ENCODE results near the gene DNAH10. TPM values are rescaled to one million over a fixed set of nuclear protein-coding genes. Genes with fewer than 3 reads are reported as not detected.
A peak's percentile ranks its signal among the peaks of the same experiment; 100 is the strongest.

Gene DNAH10
- total RNA-seq, 1 donor: 0.21 TPM

- H3K27me3 ChIP-seq (ENCODE audit: insufficient read depth, low read length): no peaks in the 10 kb centered on the region
- no peak overlapping the region for H3K4me3 ChIP-seq (ENCODE audit: low read length)
- H3K4me1 ChIP-seq (ENCODE audit: insufficient read depth, low read length): no peaks in the 10 kb centered on the region
- H3K9me3 ChIP-seq (ENCODE audit: low read depth, low read length): no peaks in the 10 kb centered on the region
Measured at GRCh38 chr12:123963821-123964220, 201.7 kb downstream of the DNAH10 start.

- no peaks in the 10 kb centered on the region for H3K4me1 ChIP-seq (ENCODE audit: insufficient read depth, low read length)
- H3K9me3 ChIP-seq (ENCODE audit: low read depth, low read length): no peaks in the 10 kb centered on the region
- H3K27me3 ChIP-seq (ENCODE audit: insufficient read depth, low read length): no peaks in the 10 kb centered on the region
- no peak overlapping the region for H3K4me3 ChIP-seq (ENCODE audit: low read length)
Measured at GRCh38 chr12:123965382-123965781, 203.3 kb downstream of the DNAH10 start.

GRCh38 chr12:123966596-123966995 lies 204.5 kb downstream of the DNAH10 start:
- H3K27me3 ChIP-seq (ENCODE audit: insufficient read depth, low read length): peaks cover 3% of the 10 kb centered on the region
- no peaks in the 10 kb centered on the region for H3K9me3 ChIP-seq (ENCODE audit: low read depth, low read length)
- peaks cover 3% of the 10 kb centered on the region for H3K4me1 ChIP-seq (ENCODE audit: insufficient read depth, low read length)
- no peak overlapping the region for H3K4me3 ChIP-seq (ENCODE audit: low read length)

GRCh38 chr12:123967121-123967586 lies 205.1 kb downstream of the DNAH10 start:
- peaks cover 5% of the 10 kb centered on the region for H3K27me3 ChIP-seq (ENCODE audit: insufficient read depth, low read length)
- H3K4me3 ChIP-seq (ENCODE audit: low read length): no peak overlapping the region
- H3K9me3 ChIP-seq (ENCODE audit: low read depth, low read length): no peaks in the 10 kb centered on the region
- peaks cover 8% of the 10 kb centered on the region for H3K4me1 ChIP-seq (ENCODE audit: insufficient read depth, low read length)

GRCh38 chr12:123971449-123971769 lies 209.3 kb downstream of the DNAH10 start:
- Histone ChIP-seq H3K9me3 (ENCODE audit: low read depth, low read length) (no peaks in the 10 kb centered on the region), H3K4me3 (ENCODE audit: low read length) (peak overlapping the region; percentile 57), H3K4me1 (ENCODE audit: insufficient read depth, low read length) (peaks cover 17% of the 10 kb centered on the region), H3K27me3 (ENCODE audit: insufficient read depth, low read length) (peaks cover 5% of the 10 kb centered on the region)

- H3K4me1 ChIP-seq (ENCODE audit: insufficient read depth, low read length): peaks cover 17% of the 10 kb centered on the region
- H3K4me3 ChIP-seq (ENCODE audit: low read length): peak overlapping the region; percentile 57
- peaks cover 5% of the 10 kb centered on the region for H3K27me3 ChIP-seq (ENCODE audit: insufficient read depth, low read length)
- H3K9me3 ChIP-seq (ENCODE audit: low read depth, low read length): no peaks in the 10 kb centered on the region
Measured at GRCh38 chr12:123971770-123972456, 209.8 kb downstream of the DNAH10 start.

GRCh38 chr12:123972457-123973401 lies 210.6 kb downstream of the DNAH10 start, which contains the start of the genes CCDC92 and ZNF664:
Gene CCDC92, minus strand, starts transcription at chr12:123972831. Its CDS starts 28,526 bp downstream, at chr12:123944305.
Gene ZNF664, plus strand, starts transcription at chr12:123973215. Its CDS starts 38,930 bp downstream, at chr12:124012145.
- Histone ChIP-seq H3K27me3 (ENCODE audit: insufficient read depth, low read length) (peaks cover 5% of the 10 kb centered on the region), H3K4me3 (ENCODE audit: low read length) (peak within 1 kb of the TSS; percentile 59), H3K9me3 (ENCODE audit: low read depth, low read length) (no peaks in the 10 kb centered on the region), H3K4me1 (ENCODE audit: insufficient read depth, low read length) (peaks cover 17% of the 10 kb centered on the region)

GRCh38 chr12:123973552-123974341 lies 211.6 kb downstream of the DNAH10 start:
- H3K4me3 ChIP-seq (ENCODE audit: low read length): peak overlapping the region; percentile 59
- H3K4me1 ChIP-seq (ENCODE audit: insufficient read depth, low read length): peaks cover 17% of the 10 kb centered on the region
- peaks cover 5% of the 10 kb centered on the region for H3K27me3 ChIP-seq (ENCODE audit: insufficient read depth, low read length)
- no peaks in the 10 kb centered on the region for H3K9me3 ChIP-seq (ENCODE audit: low read depth, low read length)

GRCh38 chr12:123976227-123976826 lies 214.2 kb downstream of the DNAH10 start:
- Histone ChIP-seq H3K4me1 (ENCODE audit: insufficient read depth, low read length) (peaks cover 16% of the 10 kb centered on the region), H3K9me3 (ENCODE audit: low read depth, low read length) (no peaks in the 10 kb centered on the region), H3K4me3 (ENCODE audit: low read length) (no peak overlapping the region), H3K27me3 (ENCODE audit: insufficient read depth, low read length) (peaks cover 5% of the 10 kb centered on the region)

- Histone ChIP-seq H3K4me3 (ENCODE audit: low read length) (no peak overlapping the region), H3K9me3 (ENCODE audit: low read depth, low read length) (no peaks in the 10 kb centered on the region), H3K27me3 (ENCODE audit: insufficient read depth, low read length) (no peaks in the 10 kb centered on the region)
Measured at GRCh38 chr12:123979566-123979965, 217.5 kb downstream of the DNAH10 start.

GRCh38 chr12:123982269-123982668 lies 220.2 kb downstream of the DNAH10 start:
- Histone ChIP-seq H3K4me3 (ENCODE audit: low read length) (no peak overlapping the region), H3K9me3 (ENCODE audit: low read depth, low read length) (no peaks in the 10 kb centered on the region), H3K4me1 (ENCODE audit: insufficient read depth, low read length) (no peaks in the 10 kb centered on the region), H3K27me3 (ENCODE audit: insufficient read depth, low read length) (no peaks in the 10 kb centered on the region)

More at GRCh38 chr12:123979566-123979965, 217.5 kb downstream of the DNAH10 start:
- H3K4me1 ChIP-seq (ENCODE audit: insufficient read depth, low read length): no peaks in the 10 kb centered on the region

- Histone ChIP-seq H3K4me1 (ENCODE audit: insufficient read depth, low read length) (no peaks in the 10 kb centered on the region), H3K27me3 (ENCODE audit: insufficient read depth, low read length) (no peaks in the 10 kb centered on the region), H3K9me3 (ENCODE audit: low read depth, low read length) (no peaks in the 10 kb centered on the region), H3K4me3 (ENCODE audit: low read length) (no peak overlapping the region)
Measured at GRCh38 chr12:123983822-123984485, 221.9 kb downstream of the DNAH10 start.

- no peaks in the 10 kb centered on the region for H3K9me3 ChIP-seq (ENCODE audit: low read depth, low read length)
- H3K4me1 ChIP-seq (ENCODE audit: insufficient read depth, low read length): no peaks in the 10 kb centered on the region
Measured at GRCh38 chr12:123984903-123985302, 222.8 kb downstream of the DNAH10 start.

More at GRCh38 chr12:123984903-123985302, 222.8 kb downstream of the DNAH10 start:
- no peaks in the 10 kb centered on the region for H3K27me3 ChIP-seq (ENCODE audit: insufficient read depth, low read length)
- H3K4me3 ChIP-seq (ENCODE audit: low read length): no peak overlapping the region
